RPMI7951 (cell line): Measurements from ENCODE around the gene SORCS2. TPM values are rescaled to one million over a fixed set of nuclear protein-coding genes. Genes with fewer than 3 reads are reported as not detected.

Experiments used
- DNase-seq: peaks from one replicate; pipeline ENCODE4 v3.0.0-alpha.2; 2012; ENCODE audit warnings: low read depth
- total RNA-seq: library from RNA; depleted of rRNA; stranded (reverse); fragments of >200 nt; shearing (Covaris generic); gene quantifications from 2 replicates; pipeline ENCODE4 v1.2.3, GENCODE V29; 2014

Gene SORCS2
- total RNA-seq, 1 experiment from 2014 or later, result 2.0 TPM

DNA sequence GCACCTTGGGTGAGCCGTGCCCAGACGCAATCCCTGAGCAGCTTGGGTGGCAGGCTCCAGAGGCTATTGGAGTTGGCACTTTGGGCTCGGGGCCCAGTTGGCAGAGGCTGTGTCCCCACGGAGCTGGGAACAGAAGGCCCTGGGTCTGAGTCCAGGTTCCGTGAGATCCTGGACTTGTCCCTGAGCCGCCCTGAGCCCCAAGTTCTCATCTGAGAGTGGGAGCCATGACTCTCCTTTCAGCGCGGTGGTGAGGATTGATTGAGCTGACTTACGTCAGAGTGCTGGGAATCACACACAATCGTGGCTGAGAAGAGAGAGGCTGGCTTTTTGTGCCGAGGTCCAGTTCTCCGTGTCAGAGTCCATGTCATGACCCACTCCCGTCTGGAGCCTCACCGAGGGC is 144.4 kb downstream of the SORCS2 start:
- DNase-seq, result no peak

DNA sequence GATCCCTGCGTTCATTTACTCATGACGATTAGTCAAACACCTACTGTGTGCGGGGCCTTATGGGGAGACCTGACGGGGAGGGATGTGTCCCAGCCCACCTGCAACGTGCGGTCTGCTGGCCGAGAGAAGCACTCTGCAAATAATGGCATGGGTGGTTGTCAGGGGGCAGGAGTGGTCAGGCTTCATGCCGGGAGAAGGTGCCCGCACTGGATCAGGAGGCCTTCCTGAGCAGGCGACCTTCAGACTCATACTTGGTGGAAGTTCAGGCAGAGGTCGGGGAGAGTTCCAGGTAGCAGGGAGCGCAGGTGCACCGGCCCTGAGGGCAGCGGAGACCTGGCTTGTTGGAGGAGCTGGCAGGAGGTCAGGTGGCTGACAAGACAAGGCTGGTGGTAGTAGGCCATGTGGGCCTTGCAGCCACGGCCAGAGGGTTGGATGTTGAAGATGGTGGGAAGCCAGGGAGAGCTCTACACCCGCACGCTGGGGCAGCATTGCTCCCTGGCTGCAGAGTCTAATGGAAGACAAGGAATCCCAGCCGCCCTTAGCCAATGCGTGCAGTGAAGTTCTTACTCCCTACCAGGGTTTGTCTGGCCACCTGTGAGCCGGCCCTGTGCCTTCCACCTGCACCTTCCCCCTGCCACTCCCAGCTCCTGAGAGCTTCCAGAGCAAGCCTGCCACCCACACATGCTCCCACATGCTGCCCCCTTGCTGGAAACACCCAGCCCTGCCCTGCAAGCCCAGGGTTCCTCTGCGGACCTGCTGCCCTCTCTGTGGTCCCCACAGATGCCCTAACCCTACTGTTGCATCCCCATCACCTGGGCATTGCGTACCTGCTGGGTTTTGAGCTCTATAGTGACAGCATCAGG is 145.1 kb downstream of the SORCS2 start:
- DNase-seq, result no peak

DNA sequence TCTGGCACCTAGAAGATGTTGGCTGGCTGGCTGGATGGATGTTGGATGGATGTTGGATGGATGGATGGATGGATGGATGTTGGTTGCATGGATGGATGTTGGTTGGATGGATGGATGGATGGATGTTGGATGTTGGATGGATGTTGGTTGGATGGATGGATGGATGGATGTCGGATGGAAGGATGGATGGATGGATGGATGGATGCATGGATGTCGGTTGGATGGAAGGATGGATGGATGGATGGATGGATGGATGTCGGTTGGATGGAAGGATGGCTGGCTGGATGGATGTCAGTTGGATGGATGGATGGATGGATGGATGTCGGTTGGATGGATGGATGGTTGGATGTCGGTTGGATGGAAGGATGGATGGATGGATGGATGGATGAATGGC is 145.7 kb downstream of the SORCS2 start:
- DNase-seq, result no peak

DNA sequence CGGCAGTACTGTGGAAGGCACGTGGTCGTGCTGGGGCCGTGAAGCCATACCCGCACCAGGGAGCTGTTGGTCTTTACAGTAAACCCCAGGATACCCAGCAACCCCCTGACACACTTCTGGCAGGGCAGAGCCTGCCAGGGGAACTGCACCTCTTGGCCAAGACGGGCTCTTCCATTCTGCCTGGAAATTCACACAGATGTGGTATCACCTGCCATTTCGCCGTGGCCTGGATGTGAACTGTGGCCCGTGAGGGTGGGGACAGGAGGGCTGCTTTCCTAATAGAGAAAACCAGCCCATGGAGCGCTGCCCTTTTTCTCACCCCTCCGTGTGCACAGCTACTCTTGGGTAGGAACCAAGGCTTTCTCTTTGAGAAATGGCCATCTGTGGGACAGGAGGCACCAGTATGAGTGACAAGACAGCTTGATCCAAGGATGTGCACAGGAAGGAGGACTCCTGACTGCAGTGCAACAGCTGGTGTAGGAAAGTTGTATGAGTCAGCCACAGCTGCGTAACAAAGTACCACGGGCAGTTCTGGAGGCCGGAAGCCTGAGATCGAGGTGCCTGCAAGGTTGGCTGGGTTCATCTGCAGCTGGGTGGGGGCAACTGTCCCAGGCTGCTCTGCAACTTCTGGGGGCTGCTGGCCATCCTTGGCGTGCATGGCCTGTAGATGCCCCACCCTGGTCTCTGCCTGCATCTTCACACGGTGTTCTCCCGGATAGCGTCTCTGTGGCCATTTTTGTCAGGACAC is 146.7 kb downstream of the SORCS2 start:
- no peak for DNase-seq

DNA sequence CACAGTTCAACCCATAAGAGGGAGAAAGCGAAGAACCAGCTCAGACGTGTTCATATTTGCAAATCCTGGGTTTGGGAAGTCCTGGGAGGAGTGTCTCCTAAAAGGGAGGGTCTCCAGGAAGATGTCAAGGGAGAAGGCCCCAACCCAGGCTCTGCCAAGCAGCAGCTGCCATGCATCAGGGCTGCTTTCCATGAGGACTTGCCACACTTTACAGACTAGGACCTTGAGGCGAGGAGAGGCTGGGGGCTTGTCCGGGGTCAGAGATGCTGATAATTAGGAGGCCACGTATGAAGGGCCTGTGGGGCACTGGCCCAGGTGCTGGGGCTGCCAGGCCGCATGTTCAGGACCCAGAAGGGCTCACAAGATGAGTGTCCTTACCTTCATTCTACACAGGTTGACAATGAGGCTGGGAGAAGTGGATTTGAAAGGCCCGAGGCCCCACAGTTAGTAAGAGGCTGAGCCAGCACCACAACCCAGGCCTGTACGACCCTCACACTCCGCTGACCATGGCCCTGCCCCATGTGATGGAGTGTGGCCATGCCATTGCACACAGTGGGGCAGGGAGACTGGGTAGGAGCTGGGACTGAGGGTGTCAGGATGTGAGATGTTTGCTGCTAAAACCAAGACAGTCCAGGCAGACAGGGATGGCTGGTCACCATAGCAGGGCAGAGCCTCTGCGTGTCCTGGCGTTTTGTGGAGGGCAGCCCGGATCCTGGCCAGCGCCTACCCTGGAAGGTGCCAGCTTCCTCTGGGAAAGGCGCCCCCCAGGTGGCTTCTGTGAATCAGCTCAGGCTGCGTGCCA is 147.6 kb downstream of the SORCS2 start:
- DNase-seq, result no peak

DNA sequence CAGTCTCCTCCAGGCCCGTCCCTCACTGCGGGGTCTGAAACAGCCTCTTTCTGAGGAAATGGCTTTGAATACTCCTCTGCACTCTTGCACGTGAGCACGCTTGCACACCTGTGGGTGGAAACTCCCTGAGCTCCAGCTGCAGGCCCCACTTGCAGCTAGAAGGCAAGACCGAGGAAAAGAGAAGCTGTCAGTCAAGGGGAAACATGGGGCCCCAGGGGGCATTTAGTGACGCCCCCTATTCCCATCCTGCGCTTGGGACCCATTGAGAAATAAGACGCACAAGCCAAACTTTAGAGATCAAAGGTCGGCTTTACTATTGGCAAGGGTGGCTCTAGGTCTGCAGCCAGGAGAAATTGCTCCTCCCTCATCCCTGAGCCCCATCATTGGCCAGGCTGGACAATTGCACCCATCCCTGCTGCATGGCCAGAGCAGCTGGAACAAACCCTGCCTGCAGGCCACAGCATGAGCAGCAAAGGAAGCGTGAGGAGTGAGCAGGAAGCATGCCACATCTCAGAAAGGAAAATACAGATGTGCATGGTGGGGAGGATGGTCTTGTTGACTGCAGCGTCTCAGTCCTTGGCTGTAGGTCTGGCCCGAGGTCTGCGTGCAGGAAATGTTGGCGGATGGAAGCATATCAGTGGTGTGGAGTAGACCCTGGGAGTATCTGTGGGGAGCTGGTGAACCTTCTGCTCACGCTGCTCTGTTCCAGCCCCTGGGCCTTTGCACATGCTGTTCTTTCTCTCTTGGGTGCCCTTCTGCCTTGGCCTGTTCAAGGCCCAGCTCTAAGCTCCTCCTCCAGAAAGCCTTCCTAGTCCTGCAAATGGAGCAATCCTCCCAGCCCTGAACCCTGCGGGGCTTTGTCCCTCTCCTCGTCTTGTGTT is 148.5 kb downstream of the SORCS2 start:
- DNase-seq, result no peak

DNA sequence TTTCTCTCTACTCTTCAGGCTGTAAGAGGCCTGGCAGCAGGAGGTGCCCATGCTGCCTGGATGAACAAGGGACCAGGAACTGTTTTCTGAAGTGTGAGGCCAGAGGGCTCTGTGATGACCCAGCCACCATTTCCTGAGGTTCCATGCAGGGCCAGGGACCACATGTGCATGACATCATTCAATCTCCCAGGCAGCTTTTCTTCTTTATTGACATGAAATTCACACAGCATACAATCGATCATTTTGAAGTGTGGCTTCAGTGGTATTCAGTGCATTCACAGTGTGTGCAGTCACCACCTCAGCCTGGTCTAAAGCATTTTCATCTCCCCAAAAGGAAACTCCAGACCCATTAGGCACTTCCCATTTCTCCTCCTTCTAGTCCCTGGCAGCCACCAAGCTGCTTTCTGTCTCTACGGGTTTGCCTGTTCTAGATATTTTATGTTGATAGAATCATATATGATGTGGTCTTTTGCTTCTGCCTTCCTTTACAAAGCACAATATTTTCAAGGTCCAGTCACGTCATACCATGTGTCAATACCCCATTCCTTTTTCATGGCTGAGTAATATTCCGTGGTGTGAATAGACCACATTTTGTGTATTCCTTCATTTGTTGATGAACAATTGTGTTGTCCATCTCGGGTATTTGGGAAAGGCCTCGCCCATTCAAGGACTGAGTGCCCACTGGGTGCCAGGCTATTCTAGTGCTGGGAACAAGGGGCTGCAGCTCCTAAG is 149.3 kb downstream of the SORCS2 start:
- peak; percentile 48 for DNase-seq

DNA sequence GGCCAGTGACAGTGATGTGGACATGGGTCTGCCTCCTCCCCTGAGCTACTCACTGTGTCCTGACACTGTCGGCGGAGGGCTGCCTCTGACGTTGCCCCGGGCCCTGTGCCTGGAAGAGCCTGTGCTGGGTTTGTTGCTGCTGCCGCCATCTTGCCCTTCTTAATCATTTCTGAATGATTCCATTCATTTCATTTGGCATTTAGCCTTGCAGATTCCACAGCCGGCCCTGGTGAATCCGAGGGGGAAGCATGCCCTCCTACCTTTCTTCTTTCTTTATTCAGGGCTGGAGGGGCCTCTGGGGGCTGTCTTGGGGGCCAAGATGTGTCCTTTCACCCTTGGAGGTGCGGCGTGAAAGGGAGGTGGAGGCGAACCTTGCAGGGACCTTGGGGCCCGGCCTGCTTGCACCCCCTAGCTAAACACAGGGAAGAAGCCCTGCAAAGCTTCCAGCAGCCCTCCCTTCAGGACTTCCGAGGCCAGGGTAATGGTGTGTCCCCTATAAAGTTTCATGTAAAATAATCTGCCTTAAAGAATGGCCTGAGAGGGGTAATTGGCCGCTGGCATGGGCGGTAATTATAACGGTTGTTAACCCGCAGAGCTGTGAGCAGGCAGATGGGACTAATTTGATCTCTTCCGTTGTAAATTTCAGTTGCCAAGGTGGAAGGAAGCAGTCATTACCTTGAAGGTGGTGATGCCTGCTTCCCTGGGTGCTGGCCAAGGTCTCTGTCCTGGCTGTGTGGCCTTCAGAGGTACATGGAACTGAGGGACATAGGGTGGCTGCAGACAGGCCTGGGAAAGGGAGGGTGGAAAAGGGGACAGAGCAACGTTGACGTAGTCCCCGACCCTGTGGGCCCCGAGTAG is 150.1 kb downstream of the SORCS2 start:
- no peak for DNase-seq

DNA sequence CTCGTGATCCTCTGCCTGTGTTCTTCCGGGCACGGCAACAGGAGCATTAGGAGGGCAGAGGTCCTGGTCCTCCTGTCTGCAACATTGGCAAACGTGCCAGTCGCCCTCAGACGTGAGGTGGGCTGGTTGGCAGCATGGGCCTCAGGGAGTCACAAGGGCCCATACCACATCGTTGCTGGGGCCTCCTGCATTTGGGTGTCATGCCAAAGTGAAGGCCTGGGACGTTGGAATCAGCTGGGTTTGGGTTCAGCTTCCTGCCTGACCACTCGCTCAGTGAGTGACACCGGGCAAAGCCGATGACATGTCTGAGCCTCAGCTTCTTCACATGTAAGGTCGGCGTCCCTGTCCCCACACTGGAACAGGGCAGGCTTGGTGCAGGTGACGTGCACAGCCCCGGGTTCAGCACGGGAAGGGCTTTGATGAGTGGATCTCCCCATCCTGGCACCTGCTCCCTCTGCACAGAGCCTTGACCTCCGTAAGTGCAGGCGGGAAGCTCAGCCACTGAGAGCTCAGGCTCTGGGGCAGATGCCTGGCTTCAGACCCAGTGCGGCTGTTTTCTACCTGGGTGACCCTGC is 150.8 kb downstream of the SORCS2 start:
- DNase-seq, result no peak

DNA sequence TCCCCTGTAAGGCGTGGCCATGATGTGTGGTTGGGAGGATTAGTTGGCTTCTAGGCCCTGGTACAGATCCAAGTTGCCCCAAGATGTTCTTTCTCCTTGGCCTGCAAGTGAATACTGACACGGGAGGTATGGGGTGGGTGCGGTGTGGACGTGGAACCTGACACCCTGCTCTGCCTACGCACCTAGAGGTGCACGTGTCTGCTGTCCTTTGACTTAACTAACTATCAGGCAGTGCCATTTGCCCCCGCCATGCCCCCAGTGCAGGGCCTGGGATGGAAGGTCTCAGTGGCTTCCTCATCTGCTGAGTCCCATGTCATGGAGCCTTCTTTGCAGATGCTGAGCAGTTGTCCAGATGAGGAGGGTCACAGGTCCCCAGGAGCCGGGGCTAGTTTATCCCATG is 151.6 kb downstream of the SORCS2 start:
- DNase-seq, result no peak

DNA sequence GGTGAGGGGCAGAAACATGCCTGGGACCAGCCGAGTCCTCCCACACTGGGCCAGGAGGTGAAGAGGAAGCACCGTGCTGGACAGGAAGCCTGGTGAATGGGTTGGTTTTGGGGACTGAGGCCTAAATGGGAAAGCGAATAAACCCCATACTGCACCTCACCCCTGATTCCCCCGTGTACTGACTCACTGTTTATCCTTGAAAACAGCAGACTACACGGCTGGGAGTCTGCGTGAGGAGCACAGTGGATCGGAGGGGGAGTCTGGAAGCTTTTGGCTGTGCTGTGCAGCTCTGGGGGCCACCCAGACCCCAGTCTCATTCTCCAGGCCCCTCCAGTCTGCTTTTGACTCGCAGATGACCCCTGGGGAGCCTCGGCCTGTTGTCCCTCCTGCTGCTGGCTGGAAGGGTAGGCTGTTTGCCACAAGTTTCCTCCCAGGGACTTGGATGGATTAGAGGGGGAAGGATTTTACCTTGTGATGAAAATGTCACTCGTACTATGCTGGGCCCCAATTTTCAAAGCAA is 152.4 kb downstream of the SORCS2 start:
- DNase-seq, result no peak

DNA sequence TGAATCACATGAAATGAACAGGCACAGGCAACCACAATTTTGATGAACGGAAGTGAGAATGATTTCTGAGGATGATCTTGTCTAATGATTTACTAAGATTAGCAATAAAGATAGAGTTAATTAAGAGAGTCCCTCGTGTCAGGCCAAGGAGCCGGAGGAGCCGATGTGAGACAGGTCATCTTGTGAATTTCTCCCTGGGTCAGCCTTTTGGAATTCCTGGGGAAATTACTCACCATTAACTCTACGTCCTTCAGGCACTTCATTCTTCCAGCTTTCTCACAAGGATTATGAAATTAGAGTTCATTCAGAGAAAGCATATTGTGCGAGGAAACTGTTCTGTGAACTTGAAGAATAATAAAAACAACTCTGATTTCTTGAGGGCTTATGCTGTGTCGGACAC is 155.6 kb downstream of the SORCS2 start:
- DNase-seq, result peak; percentile 29

DNA sequence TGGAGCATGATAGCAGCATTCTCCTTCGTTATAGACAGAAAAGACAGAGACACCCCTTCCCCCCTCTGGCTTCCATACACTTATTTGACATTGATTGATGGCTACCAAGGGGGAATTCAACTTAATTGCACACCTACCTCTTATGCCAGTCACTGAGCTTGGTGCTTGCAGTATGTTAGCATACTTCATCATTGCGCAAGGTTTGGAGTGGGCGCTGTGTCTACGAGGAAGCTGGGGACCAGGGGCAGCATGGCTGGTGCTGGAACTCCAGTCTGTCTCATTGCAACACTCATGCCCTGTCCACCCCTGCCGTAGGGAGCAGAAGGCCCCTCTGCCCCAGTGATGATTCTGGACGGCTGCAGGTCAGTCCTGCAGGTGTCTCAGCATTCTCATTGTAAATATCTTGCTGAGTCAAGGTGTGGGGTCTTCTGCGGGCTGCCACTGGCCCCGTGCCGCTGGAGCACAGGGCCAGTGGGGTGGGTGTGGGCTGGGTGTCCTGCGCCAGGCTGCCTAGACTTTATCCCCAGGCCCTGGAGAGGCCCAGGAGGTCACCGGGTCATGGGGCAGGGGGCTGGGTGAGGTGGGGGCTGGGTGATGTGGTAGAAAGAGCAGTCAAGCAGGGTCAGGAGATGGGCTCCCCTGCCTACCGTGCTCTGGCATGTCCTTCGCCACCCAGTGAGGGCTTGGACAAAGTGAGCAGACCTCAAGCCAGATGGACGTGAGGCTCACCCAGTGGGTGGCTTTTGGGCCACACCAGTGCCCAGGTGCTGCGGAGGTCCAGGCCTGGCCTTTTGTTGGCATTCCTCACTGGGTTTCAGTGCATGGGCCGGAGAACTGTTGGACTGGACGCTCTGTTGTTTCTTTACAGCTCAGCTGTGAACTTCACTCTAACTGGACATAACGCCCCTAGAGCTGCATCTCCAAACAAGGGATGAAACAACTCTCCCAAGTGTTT is 156.9 kb downstream of the SORCS2 start:
- DNase-seq, result no peak

DNA sequence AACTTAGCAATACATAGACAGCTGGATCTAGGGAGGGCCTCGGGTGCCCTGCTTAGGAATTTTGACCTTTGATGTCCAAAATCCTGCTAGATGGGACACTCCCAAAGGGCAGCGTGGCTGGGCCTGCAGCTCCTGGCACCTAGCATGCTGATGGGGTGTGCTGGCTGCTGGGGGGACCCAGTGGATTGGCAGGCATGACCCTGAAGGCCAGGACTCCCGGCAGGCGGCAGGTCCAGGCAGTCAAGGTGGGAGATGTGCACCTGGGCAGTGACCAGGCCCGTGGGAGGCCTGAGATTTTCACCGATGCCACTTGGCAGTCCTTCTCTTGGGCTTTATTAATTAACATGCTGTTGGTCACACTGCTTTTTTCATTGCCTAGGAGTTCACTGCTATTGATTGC is 158.1 kb downstream of the SORCS2 start:
- DNase-seq, result no peak

DNA sequence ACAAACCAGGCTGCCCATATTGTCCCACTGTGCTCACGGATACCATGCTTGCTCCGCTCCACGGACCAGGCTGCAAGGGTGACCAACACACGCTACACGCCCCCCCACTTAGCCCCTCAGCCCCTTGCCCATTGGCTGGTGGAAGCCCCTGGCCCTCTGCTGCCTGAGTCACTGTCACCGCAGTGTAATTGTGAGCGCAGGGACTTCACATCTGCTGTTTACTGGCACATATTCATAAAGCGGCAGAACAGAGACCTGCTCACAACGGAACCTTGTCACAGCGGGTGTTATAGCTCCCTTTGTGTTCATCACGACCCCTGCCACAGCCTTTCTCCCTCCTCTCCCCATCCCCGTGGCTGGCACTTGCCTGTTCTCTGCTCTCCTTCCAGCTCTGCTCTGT is 158.7 kb downstream of the SORCS2 start:
- DNase-seq, result no peak

DNA sequence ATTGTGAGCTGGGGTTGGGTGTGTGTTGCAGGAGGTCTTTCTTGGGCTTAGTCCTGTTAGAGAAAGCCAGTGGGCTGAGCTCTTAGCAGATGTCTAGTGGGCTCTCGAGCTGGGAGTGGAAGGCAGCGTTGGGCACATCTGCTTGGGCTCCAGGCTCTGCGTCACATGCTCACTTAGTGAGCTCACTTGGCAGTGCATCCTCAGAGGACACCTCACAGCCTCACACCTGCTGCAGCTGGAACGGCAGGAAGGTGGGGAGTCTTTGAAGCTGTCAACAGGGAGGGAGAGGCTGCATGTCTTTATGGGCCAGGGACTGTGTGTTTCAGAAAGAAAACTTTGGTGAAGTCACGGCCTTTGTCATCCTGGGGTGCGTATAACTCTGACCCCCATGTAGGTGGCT is 160.1 kb downstream of the SORCS2 start:
- DNase-seq, result no peak

DNA sequence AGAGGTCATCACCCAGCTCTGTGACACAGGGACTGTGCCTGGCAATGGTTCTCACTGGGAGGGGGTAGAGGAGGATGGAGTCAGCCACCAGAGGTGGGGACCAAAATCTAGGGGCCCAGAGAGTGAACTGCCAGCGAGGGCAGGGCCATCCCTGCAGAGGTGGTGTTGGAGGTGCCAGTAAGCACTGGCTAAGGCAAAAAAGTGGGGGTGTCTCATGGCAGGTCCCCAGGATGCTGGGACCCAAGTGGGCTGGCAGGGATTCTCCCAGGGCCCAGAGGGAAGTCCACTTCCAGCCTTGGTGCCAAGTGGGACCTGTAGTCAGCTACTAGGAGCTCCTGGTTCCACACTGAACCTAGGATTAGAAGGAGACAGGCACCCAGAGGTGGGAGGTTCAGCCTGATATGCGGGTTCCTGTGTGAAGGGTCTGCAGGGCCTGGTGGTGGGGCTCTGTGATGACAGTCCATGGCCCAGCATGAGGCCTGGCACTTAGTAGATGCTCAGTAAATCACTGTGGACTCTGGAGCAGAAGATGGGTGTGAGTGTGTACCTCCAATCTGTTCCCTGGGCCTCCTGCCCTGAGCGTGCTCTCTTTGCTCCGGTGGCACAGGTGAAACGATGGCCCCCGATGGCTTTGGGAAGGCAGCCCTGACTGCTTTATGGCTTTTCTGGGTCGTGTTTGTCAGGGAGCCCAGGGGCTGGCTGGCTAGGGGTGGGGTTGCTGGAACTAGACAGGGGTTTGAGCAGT is 160.9 kb downstream of the SORCS2 start:
- no peak for DNase-seq
